Progenitor cell of endocrine pancreas (in vitro differentiated cells): ENCODE data around the gene CPS1. TPM values are rescaled to one million over a fixed set of nuclear protein-coding genes. Genes with fewer than 3 reads are reported as not detected.
A peak's percentile ranks its signal among the peaks of the same experiment; 100 is the strongest.

ENCODE experiments used
- DNase-seq: peaks from one replicate; pipeline ENCODE4 v3.0.0; 2021; ENCODE audit warnings: low spot score; ENCODE audit not compliant: unreplicated experiment
- H3K27ac Mint-ChIP-seq: 2 replicates; pipeline ENCODE4 v1.8.0; 2021; ENCODE audit warnings: mild to moderate bottlenecking, moderate library complexity, mixed read lengths
- H3K27me3 Mint-ChIP-seq: 2 replicates; pipeline ENCODE4 v1.8.0; 2021; ENCODE audit warnings: mixed read lengths
- H3K36me3 Mint-ChIP-seq: 2 replicates; pipeline ENCODE4 v1.8.0; 2022; ENCODE audit warnings: mixed read lengths; ENCODE audit not compliant: insufficient read depth
- H3K4me1 Mint-ChIP-seq: 2 replicates; pipeline ENCODE4 v1.8.0; 2021; ENCODE audit warnings: low read depth, mixed read lengths
- H3K4me3 Mint-ChIP-seq: 2 replicates; pipeline ENCODE4 v1.8.0; 2021; ENCODE audit warnings: low read depth, mild to moderate bottlenecking, moderate library complexity, mixed read lengths
- H3K9me3 Mint-ChIP-seq: 2 replicates; pipeline ENCODE4 v1.8.0; 2021; ENCODE audit warnings: low read depth, mixed read lengths
- CTCF ChIP-seq: fragments of 200-600 bp; sonication (generic); IDR thresholded peaks from one replicate; pipeline ENCODE4 v1.5.0; 2021; ENCODE audit warnings: antibody characterized with exemption, mild to moderate bottlenecking; ENCODE audit not compliant: unreplicated experiment
- total RNA-seq: library from RNA; stranded (reverse); gene quantifications from 2 replicates; pipeline ENCODE4 v1.2.1, GENCODE V29; 2021

The CPS1 gene
- total RNA-seq, 1 donor from 2014 or later, result 4.9 TPM

GRCh38 chr2:210662560-210662959, 106.2 kb downstream of the CPS1 start:
- Mint-ChIP-seq H3K27me3 (no peaks in the 10 kb centered on the region), H3K4me3 (no peak overlapping the region), H3K27ac (no peak overlapping the region), H3K36me3 (peaks cover 6% of the 10 kb centered on the region), H3K9me3 (peaks cover 19% of the 10 kb centered on the region), H3K4me1 (peaks cover 1% of the 10 kb centered on the region)
- DNase-seq, result no peak
- TF ChIP-seq CTCF, result no peak

- peaks cover 6% of the 10 kb centered on the region for H3K36me3 Mint-ChIP-seq
- DNase-seq, result no peak
- peak; percentile 61 for TF ChIP-seq CTCF
Measured at GRCh38 chr2:210663631-210664089, 107.3 kb downstream of the CPS1 start.

GRCh38 chr2:210667711-210668110, 111.3 kb downstream of the CPS1 start:
- no peak for DNase-seq
- H3K4me1 Mint-ChIP-seq, result peaks cover 1% of the 10 kb centered on the region
- no peak for TF ChIP-seq CTCF
- no peak overlapping the region for H3K27ac Mint-ChIP-seq
- H3K9me3 Mint-ChIP-seq, result peaks cover 3% of the 10 kb centered on the region
- no peak overlapping the region for H3K4me3 Mint-ChIP-seq
- H3K36me3 Mint-ChIP-seq, result no peaks in the 10 kb centered on the region
- H3K27me3 Mint-ChIP-seq, result no peaks in the 10 kb centered on the region

More at GRCh38 chr2:210663631-210664089, 107.3 kb downstream of the CPS1 start:
- Mint-ChIP-seq H3K27ac (no peak overlapping the region), H3K4me3 (no peak overlapping the region), H3K4me1 (peaks cover 1% of the 10 kb centered on the region), H3K27me3 (no peaks in the 10 kb centered on the region), H3K9me3 (peaks cover 19% of the 10 kb centered on the region)

GRCh38 chr2:210671065-210671464, 114.7 kb downstream of the CPS1 start:
- Mint-ChIP-seq H3K4me1 (no peaks in the 10 kb centered on the region), H3K9me3 (peaks cover 3% of the 10 kb centered on the region), H3K27me3 (no peaks in the 10 kb centered on the region), H3K27ac (no peak overlapping the region), H3K36me3 (no peaks in the 10 kb centered on the region), H3K4me3 (no peak overlapping the region)
- no peak for DNase-seq
- no peak for TF ChIP-seq CTCF

GRCh38 chr2:210673117-210673516, 116.7 kb downstream of the CPS1 start:
- TF ChIP-seq CTCF, result no peak
- H3K9me3 Mint-ChIP-seq, result no peaks in the 10 kb centered on the region
- no peak overlapping the region for H3K27ac Mint-ChIP-seq
- no peaks in the 10 kb centered on the region for H3K4me1 Mint-ChIP-seq
- H3K27me3 Mint-ChIP-seq, result no peaks in the 10 kb centered on the region
- H3K4me3 Mint-ChIP-seq, result no peak overlapping the region
- no peaks in the 10 kb centered on the region for H3K36me3 Mint-ChIP-seq
- DNase-seq, result no peak
